Nephron (organoid): ENCODE results near the gene FAM180B.

ENCODE experiments used
- H3K27ac Mint-ChIP-seq, 3 experiments: 2 replicates each; pipeline ENCODE4 v1.8.0; 2020; ENCODE audit warnings: mixed read lengths in 3 of 3, mild to moderate bottlenecking in 2 of 3, moderate library complexity in 1 of 3
- H3K27me3 Mint-ChIP-seq: 2 replicates; pipeline ENCODE4 v1.8.0; 2021; ENCODE audit warnings: low read depth, mild to moderate bottlenecking, moderate library complexity, mixed read lengths
- H3K36me3 Mint-ChIP-seq: 2 replicates; pipeline ENCODE4 v1.8.0; 2020; ENCODE audit warnings: low read depth, mixed read lengths
- H3K4me1 Mint-ChIP-seq: 2 replicates; pipeline ENCODE4 v1.8.0; 2020; ENCODE audit warnings: mixed read lengths
- H3K4me3 Mint-ChIP-seq, 3 experiments: 2 replicates each; pipeline ENCODE4 v1.8.0; 2020; ENCODE audit warnings: mild to moderate bottlenecking in 3 of 3, mixed read lengths in 3 of 3, moderate library complexity in 2 of 3
- H3K9me3 Mint-ChIP-seq: 2 replicates; pipeline ENCODE4 v1.8.0; 2020; ENCODE audit warnings: mixed read lengths
- TF ChIP-seq, protein P1 (sequence below), 3 experiments: fragments of 200-600 bp; sonication (generic); IDR thresholded peaks; one replicate each; pipeline ENCODE4 v1.5.0; 2021; ENCODE audit warnings: antibody characterized with exemption in 3 of 3; ENCODE audit not compliant: unreplicated experiment in 3 of 3

FAM180B gene

DNA sequence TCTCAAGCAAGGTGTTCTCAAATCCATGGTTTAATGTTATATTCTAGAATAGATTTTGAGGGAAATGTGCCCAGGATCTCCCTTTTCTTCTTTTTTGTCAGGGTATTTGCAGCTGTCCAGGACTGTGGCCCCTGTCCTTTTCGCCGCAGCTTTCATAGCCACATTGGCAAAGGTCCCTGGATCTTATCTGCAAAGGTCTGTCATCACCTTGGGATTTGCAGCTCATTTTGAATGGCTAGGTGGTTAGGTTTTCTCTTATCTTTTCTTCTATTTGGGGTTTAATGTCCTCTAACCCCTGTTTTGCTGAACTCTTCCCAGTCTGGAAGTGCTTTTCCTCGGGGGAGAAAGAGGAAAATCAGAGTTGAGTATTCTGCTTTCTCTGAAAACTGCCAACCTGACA, 19.4 kb downstream of the FAM180B start:
- Mint-ChIP-seq H3K4me1 (peaks cover 29% of the 10 kb centered on the region), H3K9me3 (no peaks in the 10 kb centered on the region), H3K4me3 (no peak overlapping the region), H3K27me3 (no peaks in the 10 kb centered on the region), H3K36me3 (peaks cover 10% of the 10 kb centered on the region), H3K27ac (peak overlapping the region in 2 of 3 experiments; percentile 51 to 56)
- TF ChIP-seq, protein P1, sequence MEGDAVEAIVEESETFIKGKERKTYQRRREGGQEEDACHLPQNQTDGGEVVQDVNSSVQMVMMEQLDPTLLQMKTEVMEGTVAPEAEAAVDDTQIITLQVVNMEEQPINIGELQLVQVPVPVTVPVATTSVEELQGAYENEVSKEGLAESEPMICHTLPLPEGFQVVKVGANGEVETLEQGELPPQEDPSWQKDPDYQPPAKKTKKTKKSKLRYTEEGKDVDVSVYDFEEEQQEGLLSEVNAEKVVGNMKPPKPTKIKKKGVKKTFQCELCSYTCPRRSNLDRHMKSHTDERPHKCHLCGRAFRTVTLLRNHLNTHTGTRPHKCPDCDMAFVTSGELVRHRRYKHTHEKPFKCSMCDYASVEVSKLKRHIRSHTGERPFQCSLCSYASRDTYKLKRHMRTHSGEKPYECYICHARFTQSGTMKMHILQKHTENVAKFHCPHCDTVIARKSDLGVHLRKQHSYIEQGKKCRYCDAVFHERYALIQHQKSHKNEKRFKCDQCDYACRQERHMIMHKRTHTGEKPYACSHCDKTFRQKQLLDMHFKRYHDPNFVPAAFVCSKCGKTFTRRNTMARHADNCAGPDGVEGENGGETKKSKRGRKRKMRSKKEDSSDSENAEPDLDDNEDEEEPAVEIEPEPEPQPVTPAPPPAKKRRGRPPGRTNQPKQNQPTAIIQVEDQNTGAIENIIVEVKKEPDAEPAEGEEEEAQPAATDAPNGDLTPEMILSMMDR (IDR thresholded peaks at IDR 0.05; ENCODE audit: unreplicated experiment in 3 of 3), result no peak

DNA sequence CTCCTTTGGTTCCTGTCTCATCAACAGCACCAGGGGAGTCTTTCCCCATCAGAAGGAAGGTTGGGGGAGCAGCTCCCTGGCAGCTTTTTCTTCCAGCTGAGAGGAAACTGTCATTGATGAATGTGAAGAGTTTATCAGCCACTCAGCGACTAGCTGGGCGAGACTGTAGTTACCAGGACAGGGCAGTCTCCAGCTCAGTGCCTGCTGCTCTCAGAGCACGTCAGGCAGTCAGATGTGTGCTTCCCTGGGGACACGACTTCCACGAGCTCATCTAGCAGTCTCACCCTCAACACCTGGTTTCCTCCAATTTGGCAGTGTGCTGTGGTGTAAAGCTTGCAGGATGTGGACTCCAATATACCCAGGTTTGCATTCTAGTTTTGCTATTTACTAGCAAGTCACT, 20.3 kb downstream of the FAM180B start:
- no peaks in the 10 kb centered on the region for H3K9me3 Mint-ChIP-seq

DNA sequence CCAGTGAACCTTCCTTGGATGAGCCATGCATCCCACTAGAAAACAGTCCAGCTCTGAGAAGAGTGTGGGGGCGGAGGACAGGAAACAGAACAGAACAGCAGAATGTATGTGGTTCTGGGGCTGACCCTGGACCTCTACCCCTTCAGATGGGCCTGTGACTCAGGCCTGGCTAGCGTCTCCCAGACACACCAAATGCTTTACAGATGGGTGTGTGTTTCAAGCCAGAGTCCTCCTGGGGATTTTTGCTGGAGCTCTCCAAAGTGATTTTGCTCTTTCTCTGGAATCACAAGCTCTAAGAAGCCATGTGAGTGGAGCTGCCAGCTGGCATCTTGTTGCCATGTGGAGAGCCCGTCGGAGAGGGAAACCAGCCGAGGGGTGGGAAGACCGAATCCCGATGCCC, 20.9 kb downstream of the FAM180B start:
- no peaks in the 10 kb centered on the region for H3K9me3 Mint-ChIP-seq
- peaks cover 10% of the 10 kb centered on the region for H3K36me3 Mint-ChIP-seq
- peak overlapping the region; percentile 34 to 56 (median 55) for H3K27ac Mint-ChIP-seq
- TF ChIP-seq, protein P1 (IDR thresholded peaks at IDR 0.05; ENCODE audit: unreplicated experiment in 3 of 3), result no peak
- peaks cover 29% of the 10 kb centered on the region for H3K4me1 Mint-ChIP-seq
- no peaks in the 10 kb centered on the region for H3K27me3 Mint-ChIP-seq
- peak overlapping the region in 1 of 3 experiments; percentile 22 for H3K4me3 Mint-ChIP-seq

More for the DNA sequence above, 20.3 kb downstream of the FAM180B start:
- Mint-ChIP-seq H3K27ac (peak overlapping the region; percentile 34 to 56 (median 55)), H3K36me3 (peaks cover 10% of the 10 kb centered on the region), H3K4me3 (no peak overlapping the region), H3K4me1 (peaks cover 29% of the 10 kb centered on the region), H3K27me3 (no peaks in the 10 kb centered on the region)
- TF ChIP-seq, protein P1 (IDR thresholded peaks at IDR 0.05; ENCODE audit: unreplicated experiment in 3 of 3), result no peak

- Mint-ChIP-seq H3K4me1 (peaks cover 29% of the 10 kb centered on the region), H3K27me3 (no peaks in the 10 kb centered on the region), H3K27ac (peak overlapping the region in 1 of 3 experiments; percentile 5), H3K4me3 (no peak overlapping the region), H3K9me3 (no peaks in the 10 kb centered on the region), H3K36me3 (peaks cover 10% of the 10 kb centered on the region)
- TF ChIP-seq, protein P1 (IDR thresholded peaks at IDR 0.05; ENCODE audit: unreplicated experiment in 3 of 3), result no peak
These were observed 23.2 kb downstream of the FAM180B start for GRCh38 chr11:47609675-47610074.

GRCh38 chr11:47611348-47611794, 24.9 kb downstream of the FAM180B start:
- TF ChIP-seq, protein P1 (IDR thresholded peaks at IDR 0.05; ENCODE audit: unreplicated experiment in 3 of 3), result no peak
- H3K27me3 Mint-ChIP-seq, result no peaks in the 10 kb centered on the region
- H3K4me1 Mint-ChIP-seq, result peaks cover 21% of the 10 kb centered on the region
- peaks cover 13% of the 10 kb centered on the region for H3K36me3 Mint-ChIP-seq
- H3K9me3 Mint-ChIP-seq, result no peaks in the 10 kb centered on the region
- no peak overlapping the region for H3K27ac Mint-ChIP-seq
- no peak overlapping the region for H3K4me3 Mint-ChIP-seq

DNA sequence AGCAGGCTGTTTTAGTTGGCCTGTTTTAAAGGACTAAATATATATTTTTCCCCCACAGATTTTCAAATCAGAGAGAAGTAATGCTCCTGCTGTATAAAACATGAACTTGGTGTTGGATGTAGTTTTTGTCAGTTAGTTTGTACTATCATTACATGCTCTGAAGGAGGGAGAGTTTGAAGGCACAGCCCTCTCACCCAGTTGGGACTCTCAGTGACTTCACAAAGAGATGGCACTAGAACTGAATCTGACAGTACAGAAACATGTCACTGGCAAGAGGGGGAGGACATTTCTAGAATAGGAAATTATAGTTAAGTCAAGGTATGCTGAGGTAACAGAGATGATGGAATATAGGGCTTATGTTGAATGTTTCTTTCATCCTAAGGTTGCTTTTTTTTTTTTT, 28.8 kb downstream of the FAM180B start:
- peaks cover 14% of the 10 kb centered on the region for H3K36me3 Mint-ChIP-seq
- no peaks in the 10 kb centered on the region for H3K27me3 Mint-ChIP-seq
- H3K4me3 Mint-ChIP-seq, result no peak overlapping the region
- no peak overlapping the region for H3K27ac Mint-ChIP-seq
- TF ChIP-seq, protein P1 (IDR thresholded peaks at IDR 0.05; ENCODE audit: unreplicated experiment in 3 of 3), result no peak
- no peaks in the 10 kb centered on the region for H3K9me3 Mint-ChIP-seq
- H3K4me1 Mint-ChIP-seq, result peaks cover 5% of the 10 kb centered on the region
